IPS-11a (cell line): ENCODE measurements around the gene AP1M2.

Experiments
- H3K4me3 ChIP-seq: one replicate; pipeline ENCODE4 v1.5.1; 2013; ENCODE audit warnings: low read depth, low read length, control low read depth

The AP1M2 gene

DNA sequence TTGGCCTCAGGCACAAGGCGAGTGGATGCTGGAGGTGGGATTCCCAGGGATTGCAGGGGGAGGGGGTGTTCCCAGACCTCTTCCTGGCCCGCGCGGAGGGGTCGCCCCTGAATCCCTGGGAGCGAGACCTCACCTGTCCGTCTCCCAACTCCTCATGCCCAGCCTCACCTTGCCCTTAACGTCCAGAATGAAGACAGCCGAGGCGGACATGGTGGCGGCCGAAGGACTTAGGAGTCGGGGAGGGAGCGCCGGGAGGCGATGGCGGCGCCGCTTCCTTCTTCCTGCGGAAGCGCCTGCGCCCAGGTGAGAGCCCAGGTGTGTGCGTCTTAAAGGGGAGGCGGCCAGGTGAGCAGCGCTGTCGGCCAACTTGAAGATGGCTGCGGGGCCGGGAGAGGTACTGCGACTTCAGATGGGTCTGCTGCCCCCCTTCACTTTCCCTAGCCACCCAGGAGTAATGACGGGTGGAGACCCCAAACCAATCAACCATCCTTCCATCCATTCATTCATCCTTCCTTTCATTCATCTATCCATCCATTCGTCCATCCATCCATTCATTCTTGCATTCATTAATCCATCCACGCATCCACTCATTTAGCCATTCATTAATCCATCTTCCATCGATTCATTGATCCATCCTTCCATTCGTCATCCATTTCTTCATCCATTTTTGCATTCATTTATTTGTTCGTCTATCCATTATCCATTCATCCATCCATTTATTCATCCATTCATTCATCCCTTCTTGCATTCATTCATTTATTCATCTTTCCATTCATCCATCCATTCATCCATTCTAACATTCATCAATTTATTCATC, at the start of gene AP1M2:
AP1M2 (minus strand) TSS at position 291 of the 817 bp plus-strand sequence; CDS start at position 210, 81 bp downstream.
- H3K4me3 ChIP-seq: peak within 1 kb of the TSS; percentile 77

DNA sequence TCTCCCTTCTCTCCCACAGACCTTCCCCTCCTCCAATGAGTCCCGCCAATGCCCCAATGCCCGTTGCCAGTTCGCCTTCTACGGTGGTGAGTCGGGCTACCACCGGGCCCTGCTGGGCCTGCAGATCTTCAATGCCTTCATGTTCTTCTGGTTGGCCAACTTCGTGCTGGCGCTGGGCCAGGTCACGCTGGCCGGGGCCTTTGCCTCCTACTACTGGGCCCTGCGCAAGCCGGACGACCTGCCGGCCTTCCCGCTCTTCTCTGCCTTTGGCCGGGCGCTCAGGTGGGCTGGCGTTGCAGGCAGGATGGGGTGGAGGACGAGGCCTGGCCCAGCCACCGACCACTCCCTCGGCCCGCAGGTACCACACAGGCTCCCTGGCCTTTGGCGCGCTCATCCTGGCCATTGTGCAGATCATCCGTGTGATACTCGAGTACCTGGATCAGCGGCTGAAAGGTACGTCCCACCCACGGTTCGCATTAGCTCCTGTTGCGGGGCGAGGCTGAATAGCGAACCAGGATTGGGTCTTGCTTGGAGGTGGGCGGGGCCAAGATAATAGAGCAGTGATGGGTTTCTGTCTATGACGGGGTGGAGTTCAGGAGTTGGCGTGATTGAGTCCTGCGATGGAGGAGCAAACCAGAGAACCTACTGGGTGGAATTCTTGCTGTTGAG, 49.3 kb upstream of the AP1M2 start:
- no peak overlapping the region for H3K4me3 ChIP-seq

DNA sequence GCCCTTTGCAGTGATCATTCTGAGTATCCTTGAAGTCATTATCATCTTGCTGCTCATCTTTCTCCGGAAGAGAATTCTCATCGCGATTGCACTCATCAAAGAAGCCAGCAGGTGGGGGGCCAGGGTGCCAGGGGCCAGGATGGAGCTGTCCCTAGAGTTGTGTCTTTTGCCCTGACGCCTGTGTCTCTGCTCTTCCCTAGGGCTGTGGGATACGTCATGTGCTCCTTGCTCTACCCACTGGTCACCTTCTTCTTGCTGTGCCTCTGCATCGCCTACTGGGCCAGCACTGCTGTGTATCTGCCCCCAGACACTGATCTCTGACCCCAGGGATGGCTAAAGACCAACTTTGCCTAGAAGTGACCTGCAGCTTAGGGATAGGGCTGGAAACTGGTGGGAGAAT, 47.9 kb upstream of the AP1M2 start:
- H3K4me3 ChIP-seq: no peak overlapping the region

DNA sequence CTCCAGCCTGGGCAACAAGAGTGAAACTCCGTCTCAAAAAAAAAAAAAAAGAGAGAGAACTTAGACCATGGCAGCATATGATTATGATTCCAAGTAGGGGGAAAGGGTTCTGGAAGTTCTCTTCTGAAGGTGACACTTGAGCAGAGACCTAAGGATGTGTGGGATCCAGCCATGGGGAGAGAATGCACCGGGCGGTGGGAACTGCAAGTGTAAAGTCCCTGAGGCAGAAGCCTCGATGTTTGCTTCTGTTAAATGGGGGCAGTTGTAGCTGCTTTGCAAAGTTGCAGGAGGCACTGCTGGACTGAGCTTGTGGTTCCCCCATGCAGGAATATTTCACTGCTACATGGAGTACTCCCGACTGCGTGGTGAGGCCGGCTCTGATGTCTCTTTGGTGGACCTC, 47.3 kb upstream of the AP1M2 start:
- H3K4me3 ChIP-seq: no peak overlapping the region

DNA sequence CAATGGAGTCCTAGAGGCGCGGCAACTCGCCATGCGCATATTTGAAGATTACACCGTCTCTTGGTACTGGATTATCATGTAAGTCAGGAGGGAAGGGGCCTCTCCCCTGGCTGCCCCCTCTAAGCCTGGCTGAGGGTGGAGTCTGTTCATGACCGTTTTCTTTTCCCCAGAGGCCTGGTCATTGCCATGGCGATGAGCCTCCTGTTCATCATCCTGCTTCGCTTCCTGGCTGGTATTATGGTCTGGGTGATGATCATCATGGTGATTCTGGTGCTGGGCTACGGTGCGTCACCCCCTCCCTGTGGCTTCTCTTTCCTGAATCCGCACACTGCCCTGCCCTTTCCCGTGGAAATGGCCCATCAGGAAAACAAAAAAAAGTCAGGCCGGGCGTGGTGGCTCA, 44.8 kb upstream of the AP1M2 start:
- H3K4me3 ChIP-seq: no peak overlapping the region

DNA sequence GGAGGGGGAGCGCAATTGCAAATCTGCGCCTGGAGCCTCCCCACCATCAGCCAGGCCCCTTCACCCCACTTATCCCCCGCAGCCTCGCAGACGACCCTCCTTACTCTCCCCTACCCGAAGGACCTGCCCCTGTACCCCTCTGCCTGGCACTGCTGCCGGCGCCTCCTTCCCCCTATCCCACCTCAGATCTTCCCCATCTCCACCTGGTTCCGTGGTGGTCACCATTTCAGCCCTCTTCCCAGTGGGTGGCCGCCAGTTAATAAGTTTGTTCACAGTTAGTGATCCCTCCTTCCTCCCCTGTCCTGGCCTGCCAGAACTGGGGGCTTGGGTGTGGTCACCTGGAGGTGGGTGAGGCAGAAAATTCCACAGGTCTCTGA, 38.6 kb upstream of the AP1M2 start:
- H3K4me3 ChIP-seq: peak overlapping the region; percentile 49

DNA sequence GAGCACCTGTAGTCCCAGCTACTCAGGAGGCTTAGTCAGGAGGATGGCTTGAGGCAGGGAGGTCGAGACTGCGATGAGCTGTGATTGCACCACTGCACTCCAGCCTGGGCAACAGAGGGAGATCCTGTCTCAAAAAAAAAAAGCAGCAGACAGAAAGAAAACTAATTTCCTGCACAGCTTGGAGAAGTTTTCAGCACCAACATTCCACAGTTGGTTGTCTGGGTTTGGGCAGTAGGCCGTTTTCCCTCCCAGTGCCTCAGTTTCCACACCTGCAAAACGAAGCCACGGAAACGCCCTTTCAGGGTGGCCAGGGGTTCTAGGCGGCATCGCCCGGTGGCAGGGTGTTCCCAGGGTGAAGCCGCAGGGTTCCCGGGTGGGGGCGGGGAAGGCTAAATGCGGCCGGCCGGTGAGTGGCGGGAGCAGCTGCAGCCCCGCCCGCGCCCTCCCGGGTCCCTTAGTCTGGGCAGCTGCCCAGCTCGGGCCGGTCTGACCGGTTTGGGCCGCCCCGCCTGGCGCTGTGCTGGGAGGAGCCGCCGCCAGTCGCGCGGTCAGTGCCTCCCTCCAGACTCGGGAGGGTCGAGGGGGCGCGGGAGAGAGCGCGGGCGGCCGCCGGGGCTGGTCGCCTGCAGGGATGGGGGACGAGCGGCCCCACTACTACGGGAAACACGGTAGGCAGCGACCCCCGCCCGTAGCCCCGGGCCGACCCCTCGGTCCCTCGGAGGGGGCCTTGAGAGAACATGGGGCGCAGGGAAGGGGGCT, 38.1 kb upstream of the AP1M2 start, which contains the start of gene SLC44A2:
SLC44A2 (plus strand) TSS at position 551 of the 759 bp plus-strand sequence; CDS start at position 632, 81 bp downstream.
- peak within 1 kb of the TSS; percentile 49 for H3K4me3 ChIP-seq

DNA sequence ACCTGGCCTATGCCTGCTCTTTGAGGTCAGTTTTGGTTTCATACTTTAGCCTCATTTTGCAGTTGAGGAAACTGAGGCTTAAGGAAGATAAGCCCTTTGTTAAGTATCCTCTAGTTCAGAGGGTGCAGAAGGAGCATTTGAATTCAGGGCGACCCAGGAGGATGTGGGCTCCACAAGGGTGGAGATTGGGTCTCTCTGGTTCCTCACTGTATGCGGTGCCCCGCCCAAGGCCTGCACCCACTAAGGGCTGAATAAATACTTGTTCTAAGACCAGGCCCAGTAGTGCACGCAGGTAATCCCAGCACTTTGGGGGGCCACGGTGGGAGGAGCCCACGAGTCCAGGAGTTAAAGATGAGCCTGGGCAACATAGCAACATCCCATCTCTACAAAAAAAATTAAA, 37.5 kb upstream of the AP1M2 start:
- H3K4me3 ChIP-seq: no peak overlapping the region

DNA sequence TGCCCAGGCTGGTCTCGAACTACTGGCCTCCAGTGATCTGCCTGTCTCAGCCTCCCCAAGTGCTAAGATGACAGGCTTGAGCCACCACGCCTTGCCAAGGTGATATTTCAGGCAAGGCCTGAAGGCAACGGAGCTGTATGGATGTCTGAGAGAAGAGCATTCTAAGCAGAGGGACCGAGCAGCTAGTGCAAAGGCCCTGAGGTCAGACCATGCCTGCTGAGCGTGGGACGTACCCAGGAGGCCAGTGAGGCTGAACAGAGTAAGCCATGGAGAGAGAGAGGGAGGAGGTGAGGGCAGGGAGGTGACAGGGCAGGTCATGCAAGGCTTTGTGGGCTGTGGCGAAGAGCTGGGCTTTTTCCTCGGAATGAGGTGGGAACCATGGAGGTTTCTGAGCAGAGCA, 34.9 kb upstream of the AP1M2 start:
- no peak overlapping the region for H3K4me3 ChIP-seq

DNA sequence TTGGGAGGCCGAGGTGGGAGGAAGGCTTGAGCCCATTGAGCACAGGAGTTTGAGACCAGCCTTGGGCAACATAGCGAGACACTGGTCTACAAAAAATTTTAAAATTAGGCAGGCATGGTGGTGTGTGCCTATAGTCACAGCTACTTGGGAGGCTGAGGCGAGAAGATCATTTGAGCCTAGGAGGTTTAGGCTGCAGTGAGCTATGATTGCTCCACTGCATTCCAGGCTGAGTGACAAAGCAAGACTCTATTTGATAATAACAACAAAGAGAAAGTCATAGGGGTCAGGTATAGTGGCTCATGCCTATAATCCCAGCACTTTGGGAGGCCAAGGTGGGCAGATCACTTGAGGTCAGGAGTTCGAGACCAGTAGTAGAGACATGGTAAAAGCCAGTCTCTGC, 33.7 kb upstream of the AP1M2 start:
- H3K4me3 ChIP-seq: no peak overlapping the region

DNA sequence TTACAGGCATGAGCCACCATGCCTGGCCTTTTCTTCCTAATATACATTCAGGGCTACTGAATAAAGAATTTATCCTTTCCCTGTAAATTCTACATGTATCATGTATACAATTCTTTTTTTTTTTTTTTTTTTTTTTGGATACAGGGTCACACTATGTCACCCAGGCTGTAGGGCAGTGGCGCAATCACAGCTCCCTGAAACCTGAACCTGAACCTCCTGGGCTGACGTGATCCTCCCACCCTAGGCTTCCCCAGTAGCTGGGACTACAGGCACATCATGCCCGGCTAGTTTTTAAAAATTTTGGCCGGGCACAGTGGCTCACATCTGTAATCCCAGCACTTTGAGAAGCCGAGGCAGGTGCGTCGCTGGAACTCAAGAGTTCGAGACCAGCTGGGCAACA, 31.7 kb upstream of the AP1M2 start:
- H3K4me3 ChIP-seq: no peak overlapping the region

DNA sequence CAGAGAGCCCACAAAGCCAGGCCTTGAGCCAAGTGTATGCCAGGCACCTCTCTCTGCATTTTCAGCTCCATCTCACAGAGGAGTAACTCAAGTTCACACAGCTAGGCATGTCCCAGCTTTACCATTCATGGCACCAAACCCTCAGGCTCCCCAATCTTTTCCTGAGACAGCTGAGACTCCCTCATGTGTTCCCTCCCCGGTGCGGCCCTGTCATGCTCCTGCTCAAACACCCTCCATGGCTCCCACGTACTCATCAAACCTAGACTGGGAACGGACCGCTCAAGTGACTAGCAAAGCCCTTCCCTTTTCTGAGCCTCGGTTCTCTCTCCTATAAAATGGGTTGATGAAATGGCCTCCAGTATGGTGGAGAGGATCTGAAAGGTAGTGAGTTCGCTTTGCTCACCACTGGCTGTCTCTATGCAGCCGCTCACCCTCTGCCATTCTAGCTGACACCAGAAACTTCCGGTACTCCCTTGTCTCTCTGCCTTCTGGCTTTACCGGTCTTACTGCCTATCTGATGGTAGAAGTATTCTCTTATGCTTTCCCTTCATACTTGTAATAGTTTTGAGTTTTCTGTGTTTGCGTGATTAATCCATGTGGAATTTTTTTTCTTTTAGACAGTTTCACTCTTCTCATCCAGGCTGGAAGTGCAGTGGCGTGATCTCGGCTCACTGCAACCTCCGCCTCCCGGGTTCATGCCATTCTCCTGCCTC, 30.5 kb upstream of the AP1M2 start:
- no peak overlapping the region for H3K4me3 ChIP-seq

DNA sequence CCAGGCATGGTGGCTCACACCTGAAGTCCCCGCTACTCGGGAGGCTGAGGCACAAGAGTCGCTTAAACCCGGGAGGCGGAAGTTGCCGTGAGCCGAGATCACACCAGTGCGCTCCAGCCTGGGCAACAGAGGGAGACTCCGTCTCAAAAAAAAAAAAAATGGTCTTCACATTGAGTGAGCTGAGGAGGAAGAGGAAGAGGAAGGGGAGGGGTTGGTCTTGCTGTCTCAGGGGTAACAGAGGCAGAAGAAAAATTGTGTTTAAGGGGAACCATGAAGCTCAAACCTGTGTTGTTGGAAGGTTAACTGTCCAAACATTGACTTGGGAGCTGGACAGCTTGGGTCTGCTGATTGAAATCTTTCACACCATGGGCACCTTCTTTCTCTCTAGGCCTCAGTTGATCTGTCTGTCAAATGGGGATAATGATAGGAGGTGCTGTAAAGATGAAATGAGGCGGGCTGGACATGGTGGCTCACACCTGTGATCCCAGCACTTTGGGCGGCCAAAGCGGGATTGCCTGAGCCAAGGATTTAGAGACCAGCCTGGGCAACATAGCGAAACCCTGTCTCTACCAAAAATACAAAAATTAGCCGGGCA, 28.4 kb upstream of the AP1M2 start:
- H3K4me3 ChIP-seq: no peak overlapping the region

DNA sequence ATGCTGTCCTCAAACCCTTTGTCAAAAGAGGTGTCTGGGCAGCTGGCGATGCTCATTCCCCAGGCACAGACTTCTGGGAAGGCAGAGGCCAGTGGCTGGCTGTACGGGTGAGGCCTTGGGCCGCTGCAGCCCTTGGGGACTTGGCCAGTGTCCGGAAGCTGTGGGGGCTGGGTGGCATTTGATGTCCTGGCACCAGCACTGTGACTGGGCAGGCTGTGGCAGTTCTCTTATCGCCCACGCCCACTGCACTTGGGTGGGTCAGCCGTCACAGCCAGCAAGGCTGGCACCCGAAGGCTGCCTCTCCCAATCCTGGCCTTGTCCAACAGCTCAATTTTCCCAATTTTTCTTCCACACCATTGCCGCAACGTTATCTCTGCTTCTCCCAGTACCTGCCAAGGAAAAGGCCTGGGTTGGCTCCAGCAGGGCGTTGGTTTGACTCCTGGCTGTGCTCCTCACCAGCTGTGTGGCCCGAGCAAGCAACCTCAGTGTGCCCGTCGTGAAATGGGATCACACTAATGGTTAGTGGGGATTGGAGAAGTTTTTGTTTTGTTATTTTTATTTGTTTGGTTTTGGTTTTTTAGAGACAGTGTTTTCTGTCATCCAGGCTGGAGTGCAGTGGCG, 25.5 kb upstream of the AP1M2 start:
- H3K4me3 ChIP-seq: no peak overlapping the region

DNA sequence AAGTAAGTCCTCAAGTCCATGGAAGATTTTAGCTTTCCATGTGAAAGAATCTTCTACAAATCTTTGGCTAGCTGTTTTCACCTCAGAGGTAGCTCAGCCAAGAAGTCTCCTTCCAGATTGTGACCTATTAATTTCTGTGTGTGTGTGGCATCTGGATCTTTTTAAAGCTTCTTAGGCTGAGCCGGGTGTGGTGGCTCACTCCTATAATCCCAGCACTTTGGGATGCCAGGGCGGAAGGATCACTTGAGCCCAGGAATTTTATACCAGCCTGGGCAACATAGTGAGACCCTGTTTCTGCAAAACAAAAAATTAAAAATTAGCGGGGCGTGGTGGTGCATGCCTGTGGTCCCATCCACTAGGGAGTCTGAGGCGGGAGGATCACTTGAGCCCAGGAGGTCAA, 24.8 kb upstream of the AP1M2 start:
- H3K4me3 ChIP-seq: no peak overlapping the region

DNA sequence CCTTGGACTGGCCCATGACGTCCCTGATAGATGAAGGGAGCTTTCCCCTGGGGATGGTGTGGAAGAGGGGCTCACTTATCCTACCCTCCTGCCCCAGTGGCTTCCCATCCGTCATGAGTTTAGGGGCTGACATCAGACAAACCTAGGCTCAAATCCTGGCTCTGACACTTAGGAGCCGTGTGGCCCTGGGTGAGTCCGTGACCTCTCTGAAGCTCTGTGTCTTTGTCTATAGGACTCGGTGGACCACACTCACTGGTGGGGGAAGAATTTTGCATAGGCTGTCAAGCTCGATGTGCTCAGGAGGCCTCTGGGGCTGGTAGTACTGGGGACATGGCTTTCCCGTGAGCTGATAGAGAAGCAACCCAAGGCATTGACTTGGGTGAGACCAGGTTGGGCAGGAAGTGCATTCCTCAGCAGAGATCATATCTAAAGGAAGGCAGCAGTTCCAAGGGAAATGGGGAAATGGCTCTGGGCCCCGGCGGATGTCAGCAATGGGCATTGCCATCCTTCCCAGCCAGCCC, 17.4 kb upstream of the AP1M2 start:
- no peak overlapping the region for H3K4me3 ChIP-seq

DNA sequence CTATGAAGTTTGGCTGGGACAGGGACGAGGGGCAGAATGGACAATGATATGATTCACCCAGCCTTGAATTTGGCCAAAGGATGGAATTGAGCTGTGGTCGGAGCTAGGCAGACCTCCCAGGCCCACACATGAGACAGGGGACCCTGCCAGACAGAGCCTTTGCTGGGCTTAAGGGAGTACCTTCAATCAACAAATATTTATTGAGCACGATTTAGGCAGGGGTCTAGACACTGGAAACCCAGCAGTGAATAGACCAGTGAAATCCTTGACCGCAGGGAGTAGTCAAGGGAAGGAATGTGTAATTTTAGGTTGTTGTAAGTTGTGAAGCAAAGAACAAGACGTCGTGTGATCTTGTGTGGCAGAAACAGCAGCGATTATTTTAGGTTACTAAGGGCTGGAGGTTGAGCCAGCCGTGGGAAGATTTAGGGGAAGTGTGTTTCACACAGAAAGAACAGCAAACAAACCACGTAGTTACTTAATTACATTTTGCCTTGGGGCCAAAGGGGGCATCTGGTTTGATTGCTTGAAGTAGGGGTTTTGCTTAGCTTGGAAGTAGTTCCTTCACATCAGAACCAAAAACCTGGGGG, 16.9 kb upstream of the AP1M2 start:
- no peak overlapping the region for H3K4me3 ChIP-seq

DNA sequence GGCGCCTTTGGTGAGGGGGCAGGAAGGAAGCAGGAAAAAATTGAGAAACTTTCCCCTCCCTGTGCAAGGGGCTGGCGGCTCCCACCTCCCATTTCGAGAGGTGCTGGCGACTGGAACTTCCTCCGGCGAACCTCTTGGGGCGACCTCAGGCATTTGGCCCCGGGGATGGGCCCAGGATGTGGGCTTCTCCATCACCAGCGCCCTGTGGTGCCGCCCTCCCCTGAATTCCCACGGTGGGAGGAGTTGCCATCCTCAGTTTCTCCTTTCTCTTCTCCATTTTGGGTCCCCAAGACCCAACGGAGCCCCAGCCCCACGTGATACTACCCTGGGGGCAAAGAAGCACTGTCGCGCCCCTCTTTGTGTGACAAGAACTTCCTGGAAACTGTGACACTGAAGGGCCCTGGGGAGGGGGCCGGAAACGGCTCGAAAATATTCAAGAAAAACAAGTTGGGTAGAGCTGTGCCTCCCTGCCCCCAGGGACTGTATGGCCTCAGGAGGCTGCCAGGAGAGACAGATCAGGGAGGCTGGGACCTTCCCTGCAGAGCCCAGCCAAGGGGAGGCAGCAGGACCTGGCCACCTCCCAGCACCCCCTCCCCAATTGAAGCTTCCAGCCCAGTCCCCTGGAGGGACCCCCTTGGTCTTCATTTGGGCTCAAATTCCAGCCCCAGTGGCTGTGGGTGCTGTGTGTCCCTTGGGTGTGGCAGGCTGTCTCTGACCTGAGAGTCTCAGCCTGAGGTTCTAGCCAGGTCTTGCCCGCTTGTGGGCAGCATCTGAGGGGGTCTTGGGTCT, 16.2 kb upstream of the AP1M2 start:
- peak overlapping the region; percentile 85 for H3K4me3 ChIP-seq
